Measurements from ENCODE around the gene PPP4C.
A peak's percentile ranks its signal among the peaks of the same experiment; 100 is the strongest.
"Not testable (repeated sequence)": the region's sequence is repeated elsewhere in the genome, so short reads cannot be mapped to it uniquely, and the experiment has no call there.

The PPP4C gene

DNA sequence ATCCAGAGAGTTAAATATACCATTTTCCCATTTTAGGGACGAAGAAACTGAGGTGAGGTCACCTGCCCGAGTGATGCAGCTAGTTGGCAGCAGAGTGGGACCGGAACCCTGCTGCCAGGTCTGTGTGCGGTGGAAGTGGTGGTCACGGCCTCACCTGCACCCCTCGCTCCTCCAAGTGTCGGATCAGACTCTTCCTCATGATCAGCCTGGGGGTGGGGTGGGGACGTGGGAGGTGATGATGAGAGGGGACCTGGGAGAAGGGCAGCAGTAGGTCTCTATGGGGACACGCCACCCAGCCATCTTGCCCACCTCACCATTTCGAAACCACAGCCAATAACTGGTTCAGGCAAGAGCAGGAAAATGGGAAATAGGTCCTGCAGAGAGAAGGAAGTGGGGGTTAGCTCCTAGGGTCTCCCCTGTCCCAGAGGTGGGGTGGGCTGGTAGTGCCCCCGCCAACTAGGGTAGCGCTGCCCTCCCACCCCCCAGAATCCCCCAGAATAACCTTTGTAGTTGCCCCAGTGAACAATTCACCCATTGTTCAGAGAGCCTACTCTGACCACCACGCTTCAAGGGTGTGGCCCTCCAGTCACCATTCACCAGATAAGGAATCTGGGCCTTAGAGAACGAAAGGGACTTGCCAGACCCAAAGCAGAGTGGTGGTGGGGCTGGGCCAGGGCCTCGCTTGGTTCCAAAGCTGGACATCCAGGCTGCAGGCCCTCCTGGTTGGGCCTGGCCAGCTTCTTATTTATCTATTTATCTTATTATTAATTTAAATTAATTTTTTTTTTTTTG is 32.5 kb downstream of the PPP4C start:
- in situ Hi-C loops (cut with MboI; ENCODE audit: low sequenced_read_pairs) = loop anchor here (25.0 kb wide), 1 partner anchor 529 kb away; no protein-coding TSS in a partner anchor
- H3K9me3 ChIP-seq = no peaks in the 10 kb centered on the region
- H3K27me3 ChIP-seq (ENCODE audit: low read depth) = no peaks in the 10 kb centered on the region
- no peaks in the 10 kb centered on the region for H3K36me3 ChIP-seq (replicated peaks)
- H3K4me1 ChIP-seq = no peaks in the 10 kb centered on the region
- no peak for DNase-seq (ENCODE audit: low spot score in 2 of 2)
- H3K4me3 ChIP-seq = no peak overlapping the region

- Histone ChIP-seq H3K36me3 (replicated peaks) (0 out of 2 replicates have a peak, but pooled peaks cover 2% of the 10 kb centered on the region), H3K4me3 (no peak overlapping the region), H3K9me3 (no peaks in the 10 kb centered on the region), H3K4me1 (no peaks in the 10 kb centered on the region), H3K27me3 (ENCODE audit: low read depth) (no peaks in the 10 kb centered on the region)
- no peak for DNase-seq (ENCODE audit: low spot score in 2 of 2)
- in situ Hi-C loops (cut with MboI; ENCODE audit: low sequenced_read_pairs) = loop anchor here (25.0 kb wide), 1 partner anchor 527 kb away; no protein-coding TSS in a partner anchor
Observed at GRCh38 chr16:30110661-30111060, 34.9 kb downstream of the PPP4C start.

DNA sequence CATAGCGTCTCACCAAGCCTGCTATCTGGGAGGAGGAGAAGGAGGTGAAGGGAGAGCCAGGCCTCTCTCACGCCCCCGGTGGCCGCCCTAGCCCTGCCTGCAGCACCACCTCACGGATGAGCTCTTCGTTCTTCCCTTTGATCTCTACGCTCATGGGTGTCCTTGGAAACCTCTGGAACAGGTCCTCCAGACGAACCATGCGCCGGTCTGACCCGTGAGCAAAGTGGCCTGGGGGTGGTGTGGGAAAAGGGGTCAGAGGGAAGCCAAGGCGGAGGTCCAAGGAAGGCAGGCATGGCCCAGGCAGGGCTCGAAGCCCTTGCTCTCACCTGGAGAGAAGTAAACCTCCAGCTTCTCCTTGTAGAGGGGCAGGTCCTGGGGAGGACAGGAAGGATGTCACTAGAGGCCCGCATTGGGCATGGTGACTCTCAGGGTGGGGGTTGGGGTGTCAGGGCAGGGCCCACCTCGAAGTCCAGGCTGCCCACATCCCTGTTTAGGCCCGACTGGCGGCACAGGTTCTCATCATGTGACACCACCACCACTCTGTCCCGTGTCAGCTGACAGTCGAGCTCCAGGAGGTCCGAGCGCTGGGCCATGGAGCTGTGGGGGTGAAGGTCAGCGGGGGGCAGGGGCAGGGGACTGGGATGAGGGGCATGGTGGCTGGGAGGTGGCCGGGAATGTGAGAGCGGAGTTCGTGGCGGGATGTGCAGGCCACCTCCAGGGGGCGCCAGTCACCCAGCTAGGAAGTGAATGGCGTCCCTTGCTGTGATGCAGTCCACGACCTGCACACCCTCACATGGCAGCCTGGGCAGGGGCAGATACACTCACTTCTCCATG is 36.6 kb downstream of the PPP4C start:
- Histone ChIP-seq H3K27me3 (ENCODE audit: low read depth) (no peaks in the 10 kb centered on the region), H3K4me3 (no peak overlapping the region), H3K4me1 (no peaks in the 10 kb centered on the region), H3K9me3 (no peaks in the 10 kb centered on the region), H3K36me3 (replicated peaks) (0 out of 2 replicates have a peak, but pooled peaks cover 2% of the 10 kb centered on the region)
- in situ Hi-C loops (cut with MboI; ENCODE audit: low sequenced_read_pairs) = loop anchor here (25.0 kb wide), 1 partner anchor 525 kb away; no protein-coding TSS in a partner anchor
- DNase-seq (ENCODE audit: low spot score in 2 of 2) = peak in 1 of 2 experiments; percentile 82

DNA sequence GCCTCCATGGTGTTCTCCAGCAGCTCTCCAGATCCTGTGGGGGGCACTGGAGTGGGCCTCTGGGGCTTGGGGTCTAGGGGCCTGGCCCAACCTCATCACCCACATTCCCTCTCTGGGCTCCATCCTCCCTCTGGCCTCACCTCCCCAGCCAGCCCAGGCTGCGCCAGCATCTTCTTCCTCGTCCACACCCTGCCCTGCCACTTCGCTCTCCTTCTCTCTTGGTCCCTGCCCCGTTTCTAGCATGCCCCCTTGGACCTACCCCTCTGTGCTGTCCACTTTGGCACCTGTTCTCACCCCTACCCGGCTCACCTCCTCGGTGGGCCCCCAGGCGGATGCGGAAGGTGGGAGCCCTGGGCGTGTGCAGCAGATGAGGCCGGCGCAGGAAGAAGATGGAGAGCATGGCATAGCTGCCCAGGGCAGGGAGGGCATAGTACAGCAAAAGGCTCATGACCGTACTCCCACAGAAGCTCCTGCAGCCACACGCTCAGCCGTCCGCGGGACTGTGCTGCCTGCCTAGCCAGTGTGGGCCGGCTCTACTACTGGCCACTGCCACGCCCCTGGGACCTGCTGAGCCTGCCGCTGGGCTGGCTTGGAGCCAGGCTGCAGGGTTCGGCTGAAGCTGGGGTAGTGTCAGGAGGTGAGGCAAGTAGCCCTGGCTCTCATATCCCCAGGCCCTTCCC is 37.4 kb downstream of the PPP4C start, which contains the start of gene GDPD3:
GDPD3 (minus strand) TSS at position 507 of the 680 bp plus-strand sequence; CDS start at position 448, 59 bp downstream.
- H3K27me3 ChIP-seq (ENCODE audit: low read depth) = no peaks in the 10 kb centered on the region
- H3K36me3 ChIP-seq (replicated peaks) = peaks cover 9% of the 10 kb centered on the region; the same call in 1 of the 2 replicates
- no peaks in the 10 kb centered on the region for H3K9me3 ChIP-seq
- H3K4me1 ChIP-seq = no peaks in the 10 kb centered on the region
- DNase-seq (ENCODE audit: low spot score in 2 of 2) = peak in 1 of 2 experiments; percentile 27
- in situ Hi-C loops (cut with MboI; ENCODE audit: low sequenced_read_pairs) = loop anchor here (25.0 kb wide), 1 partner anchor 524 kb away; no protein-coding TSS in a partner anchor
- H3K4me3 ChIP-seq = no peak within 1 kb of the TSS

- in situ Hi-C loops (cut with MboI; ENCODE audit: low sequenced_read_pairs) = loop anchor here (25.0 kb wide), 1 partner anchor 523 kb away; no protein-coding TSS in a partner anchor
- Histone ChIP-seq H3K4me3 (no peak overlapping the region), H3K36me3 (replicated peaks) (peaks cover 12% of the 10 kb centered on the region; the same call in 1 of the 2 replicates), H3K27me3 (ENCODE audit: low read depth) (no peaks in the 10 kb centered on the region), H3K4me1 (no peaks in the 10 kb centered on the region), H3K9me3 (no peaks in the 10 kb centered on the region)
- DNase-seq (ENCODE audit: low spot score in 2 of 2) = no peak
Observed at GRCh38 chr16:30113711-30114333, 38.0 kb downstream of the PPP4C start.

GRCh38 chr16:30114411-30114810 is 38.6 kb downstream of the PPP4C start:
- no peaks in the 10 kb centered on the region for H3K9me3 ChIP-seq
- peaks cover 12% of the 10 kb centered on the region for H3K36me3 ChIP-seq (replicated peaks)
- DNase-seq (ENCODE audit: low spot score in 2 of 2) = no peak
- no peaks in the 10 kb centered on the region for H3K4me1 ChIP-seq
- H3K4me3 ChIP-seq = no peak overlapping the region
- in situ Hi-C loops (cut with MboI; ENCODE audit: low sequenced_read_pairs) = loop anchor here (25.0 kb wide), 1 partner anchor 523 kb away; no protein-coding TSS in a partner anchor
- no peaks in the 10 kb centered on the region for H3K27me3 ChIP-seq (ENCODE audit: low read depth)

- not testable (repeated sequence) for H3K9me3 ChIP-seq; H3K4me3 ChIP-seq; DNase-seq (ENCODE audit: low spot score in 2 of 2); H3K4me1 ChIP-seq; H3K27me3 ChIP-seq (ENCODE audit: low read depth)
- peaks cover 12% of the 10 kb centered on the region for H3K36me3 ChIP-seq (replicated peaks)
- in situ Hi-C loops (cut with MboI; ENCODE audit: low sequenced_read_pairs) = loop anchor here (25.0 kb wide), 1 partner anchor 522 kb away; no protein-coding TSS in a partner anchor
Observed at GRCh38 chr16:30114833-30115232, 39.0 kb downstream of the PPP4C start.

- Histone ChIP-seq H3K9me3 (no peaks in the 10 kb centered on the region), H3K27me3 (ENCODE audit: low read depth) (no peaks in the 10 kb centered on the region), H3K4me1 (no peaks in the 10 kb centered on the region), H3K36me3 (replicated peaks) (peaks cover 12% of the 10 kb centered on the region), H3K4me3 (no peak overlapping the region)
- no peak for DNase-seq (ENCODE audit: low spot score in 2 of 2)
- in situ Hi-C loops (cut with MboI; ENCODE audit: low sequenced_read_pairs) = loop anchor here (25.0 kb wide), 1 partner anchor 522 kb away; no protein-coding TSS in a partner anchor
Observed at GRCh38 chr16:30115238-30115637, 39.4 kb downstream of the PPP4C start.

DNA sequence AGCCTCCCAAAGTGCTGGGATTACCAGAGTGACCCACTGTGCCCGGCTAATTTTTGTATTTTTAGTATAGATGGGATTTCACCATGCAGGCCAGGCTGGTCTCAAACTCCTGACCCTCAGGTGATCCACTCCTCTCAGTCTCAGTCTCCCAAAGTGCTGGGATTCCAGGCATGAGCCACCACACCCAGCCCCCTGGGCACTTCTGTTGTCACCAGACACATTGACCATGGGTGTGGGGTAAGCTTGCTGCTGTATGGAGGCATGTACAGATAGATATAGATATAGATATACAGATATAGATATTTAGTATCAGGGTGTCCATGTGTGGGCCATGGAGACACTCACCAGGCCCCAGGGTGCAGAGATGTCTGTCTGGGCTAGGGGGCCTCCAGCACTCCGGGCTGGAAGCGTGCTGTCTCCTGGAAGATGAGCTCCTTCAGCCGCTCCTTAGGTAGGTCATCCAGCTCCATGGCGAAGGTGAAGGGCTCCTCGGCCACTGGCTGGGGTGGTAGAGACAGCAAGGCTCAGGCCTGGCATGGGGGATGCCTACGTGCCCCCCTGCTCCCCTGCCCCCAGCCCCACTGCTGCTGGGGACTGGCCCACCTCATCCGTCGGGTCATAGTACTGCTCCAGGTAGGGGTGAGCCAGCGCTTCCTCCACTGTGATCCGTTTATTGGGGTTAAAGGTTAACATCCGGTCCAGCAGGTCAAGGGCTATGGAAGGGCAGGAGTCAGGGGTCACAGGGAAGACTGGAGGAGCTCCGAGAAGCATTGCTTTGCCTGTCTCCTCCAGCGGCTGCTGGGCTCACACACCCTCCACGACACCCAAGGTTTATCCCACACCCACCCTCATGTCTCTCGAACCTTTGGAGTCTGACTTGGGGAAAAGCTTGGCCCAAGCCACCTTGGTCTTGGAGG is 40.8 kb downstream of the PPP4C start:
- in situ Hi-C loops (cut with MboI; ENCODE audit: low sequenced_read_pairs) = loop anchor here (25.0 kb wide), 1 partner anchor 521 kb away; no protein-coding TSS in a partner anchor
- no peaks in the 10 kb centered on the region for H3K4me1 ChIP-seq

GRCh38 chr16:30117768-30118167 is 42.0 kb downstream of the PPP4C start:
- in situ Hi-C loops (cut with MboI; ENCODE audit: low sequenced_read_pairs) = loop anchor here (25.0 kb wide), 1 partner anchor 520 kb away; no protein-coding TSS in a partner anchor
- no peaks in the 10 kb centered on the region for H3K4me1 ChIP-seq
- peaks cover 12% of the 10 kb centered on the region for H3K36me3 ChIP-seq (replicated peaks)
- no peaks in the 10 kb centered on the region for H3K9me3 ChIP-seq
- DNase-seq (ENCODE audit: low spot score in 2 of 2) = no peak
- no peaks in the 10 kb centered on the region for H3K27me3 ChIP-seq (ENCODE audit: low read depth)
- H3K4me3 ChIP-seq = no peak overlapping the region

More for the DNA sequence above, 40.8 kb downstream of the PPP4C start:
- Histone ChIP-seq H3K36me3 (replicated peaks) (peaks cover 12% of the 10 kb centered on the region), H3K9me3 (no peaks in the 10 kb centered on the region), H3K4me3 (no peak overlapping the region), H3K27me3 (ENCODE audit: low read depth) (no peaks in the 10 kb centered on the region)
- no peak for DNase-seq (ENCODE audit: low spot score in 2 of 2)

GRCh38 chr16:30119428-30119827 is 43.6 kb downstream of the PPP4C start:
- no peak overlapping the region for H3K4me3 ChIP-seq
- peaks cover 3% of the 10 kb centered on the region for H3K4me1 ChIP-seq
- in situ Hi-C loops (cut with MboI; ENCODE audit: low sequenced_read_pairs) = loop anchor here (25.0 kb wide), 1 partner anchor 518 kb away; no protein-coding TSS in a partner anchor
- no peaks in the 10 kb centered on the region for H3K27me3 ChIP-seq (ENCODE audit: low read depth)
- peaks cover 10% of the 10 kb centered on the region for H3K36me3 ChIP-seq (replicated peaks)
- no peaks in the 10 kb centered on the region for H3K9me3 ChIP-seq
- DNase-seq (ENCODE audit: low spot score in 2 of 2) = no peak
